Keratinocyte (primary cell): ENCODE data around the gene EAPP. TPM values are rescaled to one million over a fixed set of nuclear protein-coding genes. Genes with fewer than 3 reads are reported as not detected.

ENCODE experiments used
- DNase-seq: peaks from one replicate; pipeline ENCODE4 v3.0.0-alpha.2; 2011; ENCODE audit warnings: low read depth, missing footprints, low spot score
- FAIRE-seq: peaks from 2 replicates; lab custom pipeline; 2011; peaks lifted over from hg19 to GRCh38; lab: Jason Lieb, UNC
- H2AFZ ChIP-seq: 2 replicates; pipeline ENCODE4 v1.6.0; 2012; ENCODE audit warnings: low read length, control low read depth, inconsistent platforms; ENCODE audit not compliant: control insufficient read depth
- H3K27ac ChIP-seq: 2 replicates; pipeline ENCODE4 v1.5.1; 2011; ENCODE audit warnings: low read length; ENCODE audit not compliant: control insufficient read depth, insufficient read depth
- H3K27me3 ChIP-seq: 3 replicates; pipeline ENCODE4 v1.6.0; 2011; ENCODE audit warnings: low read length; ENCODE audit not compliant: control insufficient read depth, insufficient read depth; ENCODE audit errors: extremely low read depth
- H3K36me3 ChIP-seq, 2 experiments: 2 replicates in 1 of 2; 3 replicates in 1 of 2; pipeline ENCODE4 v1.5.1; 2011; ENCODE audit warnings: low read length in 2 of 2, mild to moderate bottlenecking in 1 of 2; ENCODE audit not compliant: control insufficient read depth in 2 of 2, insufficient read depth in 2 of 2; ENCODE audit errors: extremely low read depth in 1 of 2
- H3K4me1 ChIP-seq: 3 replicates; pipeline ENCODE4 v1.5.1; 2011; ENCODE audit warnings: low read length; ENCODE audit not compliant: control insufficient read depth, insufficient read depth; ENCODE audit errors: extremely low read depth
- H3K4me2 ChIP-seq: 3 replicates; pipeline ENCODE4 v1.6.0; 2011; ENCODE audit warnings: low read depth, low read length; ENCODE audit not compliant: control insufficient read depth, insufficient read depth; ENCODE audit errors: extremely low read depth
- H3K4me3 ChIP-seq, 3 experiments: fragments of 200-600 bp in 1 of 3; sonication (generic) in 1 of 3; 2 replicates in 2 of 3; 3 replicates in 1 of 3; pipeline ENCODE4 v1.5.1; 2011 to 2016; ENCODE audit warnings: low read length in 3 of 3, mild to moderate bottlenecking in 3 of 3, control low read depth in 2 of 3, inconsistent platforms in 1 of 3, low read depth in 1 of 3, mixed read lengths in 1 of 3, mixed run types in 1 of 3, moderate library complexity in 1 of 3; ENCODE audit not compliant: control insufficient read depth in 2 of 3, insufficient read depth in 2 of 3; ENCODE audit errors: extremely low read depth in 1 of 3
- H3K79me2 ChIP-seq: 2 replicates; pipeline ENCODE4 v1.6.0; 2012; ENCODE audit warnings: low read length; ENCODE audit not compliant: control insufficient read depth, insufficient read depth
- H3K9ac ChIP-seq: 3 replicates; pipeline ENCODE4 v1.6.0; 2011; ENCODE audit warnings: low read length; ENCODE audit not compliant: control insufficient read depth, insufficient read depth; ENCODE audit errors: extremely low read depth
- H3K9me1 ChIP-seq: 3 replicates; pipeline ENCODE4 v1.6.0; 2011; ENCODE audit warnings: low read length; ENCODE audit not compliant: control insufficient read depth, insufficient read depth; ENCODE audit errors: extremely low read depth
- H3K9me3 ChIP-seq: 2 replicates; pipeline ENCODE4 v1.5.1; 2012; ENCODE audit warnings: low read depth, low read length; ENCODE audit not compliant: control insufficient read depth
- H4K20me1 ChIP-seq: 3 replicates; pipeline ENCODE4 v1.6.0; 2011; ENCODE audit warnings: low read length; ENCODE audit not compliant: control insufficient read depth, insufficient read depth; ENCODE audit errors: extremely low read depth
- EZH2 ChIP-seq: IDR thresholded peaks from one replicate; pipeline ENCODE4 v1.6.1; 2012; ENCODE audit warnings: inconsistent platforms, mild to moderate bottlenecking, low read length, moderate library complexity
- dilution Hi-C: fragments of 300-500 bp; cut with MboI; formaldehyde crosslinking; loops from one replicate; pipeline ENCODE4 v1.7.0; 2020; ENCODE audit warnings: low sequenced_read_pairs; ENCODE audit not compliant: extremely low pct_ligation_motif_present
- polyA plus RNA-seq, 5 experiments: library from polyadenylated mRNA; depleted of rRNA in 3 of 5; stranded (reverse) in 3 of 5; stranded (forward) in 1 of 5; unstranded in 1 of 5; fragments of >200 nt; gene quantifications; 1 replicate in 1 of 5; 2 replicates in 3 of 5; 3 replicates in 1 of 5; pipeline versions ENCODE4 v1.2.1 to v1.2.3, GENCODE V29; 2011 to 2012; ENCODE audit warnings: missing spikeins in 2 of 5, low read depth in 1 of 5, low replicate concordance in 1 of 5
- TF ChIP-seq, protein P1 (sequence below), 3 experiments: IDR thresholded peaks in 1 of 3; conservative IDR thresholded peaks in 1 of 3; optimal IDR thresholded peaks in 1 of 3; 2 replicates in 2 of 3; 3 replicates in 1 of 3; pipeline versions ENCODE3 to v1.5.1; 2011; ENCODE audit warnings: low read length in 3 of 3, mild to moderate bottlenecking in 3 of 3, moderate library complexity in 2 of 3, control low read depth in 1 of 3, inconsistent platforms in 1 of 3; ENCODE audit not compliant: insufficient read depth in 2 of 3; ENCODE audit errors: extremely low read depth in 1 of 3

EAPP gene
- polyA plus RNA-seq, 1 donor (not counting 4 experiments of a cell fraction or from before 2014, with no cell fraction given): 45.3 TPM

DNA sequence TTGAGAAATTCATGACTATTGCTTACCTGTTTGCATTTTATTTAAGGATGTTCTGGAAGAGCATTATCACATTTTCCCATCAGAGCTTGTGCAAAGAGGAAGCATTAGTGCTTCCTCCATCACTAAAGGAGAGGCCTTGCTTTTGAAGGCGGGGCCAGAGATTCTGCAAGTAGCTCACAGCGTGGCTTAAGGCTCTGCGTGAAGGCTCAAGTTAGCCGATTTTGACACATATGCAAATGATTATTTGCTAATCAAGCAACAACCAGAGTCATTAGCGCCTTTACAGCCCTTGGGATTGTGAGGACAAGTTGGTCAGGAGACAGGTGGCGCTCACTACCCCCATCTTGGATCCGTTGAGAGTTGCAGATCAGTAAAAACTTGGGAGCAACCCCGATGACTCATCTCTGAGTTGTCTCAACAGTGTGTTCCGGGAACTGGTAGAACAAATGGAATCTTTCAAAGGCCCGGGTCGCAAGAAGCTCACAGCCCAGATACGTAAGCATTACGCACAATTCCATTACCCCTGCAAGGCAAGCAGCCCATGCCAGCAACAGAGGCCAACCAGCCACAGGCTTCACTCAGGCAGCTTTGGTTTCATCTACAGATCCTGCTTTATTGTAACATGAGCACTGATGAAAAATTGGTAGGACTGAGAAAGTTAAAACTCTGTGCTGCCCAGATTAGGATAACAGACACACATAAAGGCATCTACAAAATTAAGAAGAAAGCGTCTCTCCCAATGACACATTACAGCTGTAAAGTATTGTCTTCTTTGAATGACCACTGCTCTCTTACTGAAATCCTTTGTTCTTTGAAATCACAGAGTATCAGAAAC is 42.6 kb downstream of the EAPP start:
- Histone ChIP-seq H3K36me3 (no peaks in the 10 kb centered on the region), H2AFZ (peak overlapping the region; percentile 72), H3K9ac (peak overlapping the region; percentile 60), H3K4me3 (peak overlapping the region in 2 of 3 experiments; percentile 22 to 25), H3K79me2 (no peaks in the 10 kb centered on the region), H3K9me3 (no peaks in the 10 kb centered on the region), H3K27me3 (no peaks in the 10 kb centered on the region), H3K27ac (peak overlapping the region; percentile 92), H4K20me1 (no peaks in the 10 kb centered on the region), H3K9me1 (no peaks in the 10 kb centered on the region), H3K4me2 (peak overlapping the region; percentile 61), H3K4me1 (peaks cover 20% of the 10 kb centered on the region)
- no peak for TF ChIP-seq EZH2
- TF ChIP-seq, protein P1, sequence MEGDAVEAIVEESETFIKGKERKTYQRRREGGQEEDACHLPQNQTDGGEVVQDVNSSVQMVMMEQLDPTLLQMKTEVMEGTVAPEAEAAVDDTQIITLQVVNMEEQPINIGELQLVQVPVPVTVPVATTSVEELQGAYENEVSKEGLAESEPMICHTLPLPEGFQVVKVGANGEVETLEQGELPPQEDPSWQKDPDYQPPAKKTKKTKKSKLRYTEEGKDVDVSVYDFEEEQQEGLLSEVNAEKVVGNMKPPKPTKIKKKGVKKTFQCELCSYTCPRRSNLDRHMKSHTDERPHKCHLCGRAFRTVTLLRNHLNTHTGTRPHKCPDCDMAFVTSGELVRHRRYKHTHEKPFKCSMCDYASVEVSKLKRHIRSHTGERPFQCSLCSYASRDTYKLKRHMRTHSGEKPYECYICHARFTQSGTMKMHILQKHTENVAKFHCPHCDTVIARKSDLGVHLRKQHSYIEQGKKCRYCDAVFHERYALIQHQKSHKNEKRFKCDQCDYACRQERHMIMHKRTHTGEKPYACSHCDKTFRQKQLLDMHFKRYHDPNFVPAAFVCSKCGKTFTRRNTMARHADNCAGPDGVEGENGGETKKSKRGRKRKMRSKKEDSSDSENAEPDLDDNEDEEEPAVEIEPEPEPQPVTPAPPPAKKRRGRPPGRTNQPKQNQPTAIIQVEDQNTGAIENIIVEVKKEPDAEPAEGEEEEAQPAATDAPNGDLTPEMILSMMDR (optimal IDR thresholded peaks at IDR 0.05 in 1 of 3, IDR thresholded peaks at IDR 0.05 in 1 of 3, conservative IDR thresholded peaks at IDR 0.05 in 1 of 3; ENCODE audit: extremely low read depth in 1 of 3, insufficient read depth in 2 of 3, low read length in 3 of 3): peak; percentile 33 to 66 (median 41)
- FAIRE-seq: peak; percentile 98
- dilution Hi-C loops: no loop called here
- DNase-seq: peak; percentile 78

DNA sequence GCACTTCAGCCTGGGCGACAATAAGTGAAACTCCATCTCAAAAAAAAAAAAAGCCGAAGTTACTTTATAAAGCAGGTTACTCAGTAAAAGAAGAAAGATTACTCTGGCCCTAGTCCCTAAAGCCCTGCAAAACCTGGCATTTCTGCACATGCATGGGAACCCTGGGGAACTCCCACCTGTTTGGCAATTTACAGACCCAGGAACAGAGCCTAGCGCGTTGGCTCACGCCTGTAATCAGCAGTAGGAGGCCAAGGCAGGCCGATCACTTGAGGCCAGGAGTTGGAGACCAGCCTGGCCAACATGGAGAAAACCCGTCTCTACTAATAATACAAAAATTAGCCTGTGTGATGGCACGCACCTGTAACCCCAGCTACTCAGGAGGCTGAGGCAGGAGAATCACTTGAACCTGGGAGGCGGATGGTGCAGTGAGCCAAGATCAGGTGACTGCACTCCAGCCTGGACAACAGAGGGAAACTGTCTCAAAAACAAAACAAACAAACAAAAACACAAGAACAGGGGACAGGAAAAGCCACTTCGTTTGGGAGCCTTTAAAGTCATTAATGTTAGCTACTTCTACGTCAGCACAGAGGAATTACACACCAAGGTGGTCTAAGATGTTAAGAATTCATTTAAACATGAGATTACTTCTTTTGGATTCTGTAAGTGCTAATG is 43.4 kb downstream of the EAPP start:
- Histone ChIP-seq H3K27ac (peak overlapping the region; percentile 92), H3K4me2 (no peak overlapping the region), H4K20me1 (no peaks in the 10 kb centered on the region), H2AFZ (no peak overlapping the region), H3K9me3 (no peaks in the 10 kb centered on the region), H3K79me2 (no peaks in the 10 kb centered on the region), H3K4me3 (no peak overlapping the region), H3K36me3 (no peaks in the 10 kb centered on the region), H3K9ac (no peak overlapping the region), H3K9me1 (no peaks in the 10 kb centered on the region), H3K4me1 (peaks cover 20% of the 10 kb centered on the region), H3K27me3 (no peaks in the 10 kb centered on the region)
- DNase-seq (no peak), FAIRE-seq (no peak)
- TF ChIP-seq EZH2: no peak
- TF ChIP-seq, protein P1 (optimal IDR thresholded peaks at IDR 0.05 in 1 of 3, IDR thresholded peaks at IDR 0.05 in 1 of 3, conservative IDR thresholded peaks at IDR 0.05 in 1 of 3; ENCODE audit: extremely low read depth in 1 of 3, insufficient read depth in 2 of 3, low read length in 3 of 3): no peak
- dilution Hi-C loops: no loop called here
